HG02610 (cell line): ENCODE measurements around the gene MCF2L.

Experiments
- ATAC-seq: cut with Tn5 transposase; IDR thresholded peaks from one replicate; pipeline ENCODE4 v1.9.1; 2021; ENCODE audit warnings: mild to moderate bottlenecking, moderate library complexity; ENCODE audit not compliant: unreplicated experiment

MCF2L gene

DNA sequence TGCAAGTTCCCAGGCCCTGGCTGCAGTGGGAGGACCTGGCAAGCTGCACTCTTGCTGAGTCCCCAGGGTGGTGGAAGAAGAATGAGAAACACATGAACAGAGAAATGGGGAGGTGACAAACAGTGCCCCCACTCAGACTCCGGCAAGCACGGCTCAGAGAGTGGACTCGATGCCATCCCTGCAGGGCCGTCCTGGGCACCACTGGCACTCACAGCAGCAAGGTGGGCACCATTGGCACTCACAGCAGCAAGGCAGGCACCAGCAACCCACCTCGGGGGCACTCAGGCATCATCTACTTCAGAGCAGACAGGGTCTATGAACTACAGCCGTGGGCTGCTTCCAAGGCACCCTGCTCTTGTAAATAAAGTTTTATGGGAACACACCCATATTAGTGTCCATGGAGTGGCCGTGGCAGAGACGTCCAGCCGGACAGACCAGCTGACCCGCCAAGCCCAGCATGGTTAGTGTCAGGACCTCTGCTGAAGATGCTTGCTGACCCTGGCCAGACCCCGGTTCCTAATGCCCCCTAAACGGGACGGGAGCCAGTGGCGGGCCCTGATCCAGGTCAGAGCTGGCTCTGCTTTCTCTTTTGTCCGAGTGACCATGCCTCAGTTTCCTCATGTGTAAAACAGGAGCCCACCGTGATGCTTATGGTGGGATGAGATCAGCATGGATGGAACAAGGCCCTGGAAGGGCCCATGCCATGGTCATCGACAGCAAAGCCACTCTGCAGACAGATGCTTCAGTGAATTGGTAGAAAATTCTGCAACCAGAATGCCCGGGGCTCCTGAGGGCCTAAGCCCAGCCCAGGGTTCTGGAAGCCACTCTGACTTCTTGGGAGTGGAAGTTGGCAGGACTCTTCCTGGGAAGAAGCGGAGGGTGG, 151.5 kb downstream of the MCF2L start:
- ATAC-seq = no peak

GRCh38 chr13:113121183-113121927, 152.3 kb downstream of the MCF2L start:
- ATAC-seq = no peak

DNA sequence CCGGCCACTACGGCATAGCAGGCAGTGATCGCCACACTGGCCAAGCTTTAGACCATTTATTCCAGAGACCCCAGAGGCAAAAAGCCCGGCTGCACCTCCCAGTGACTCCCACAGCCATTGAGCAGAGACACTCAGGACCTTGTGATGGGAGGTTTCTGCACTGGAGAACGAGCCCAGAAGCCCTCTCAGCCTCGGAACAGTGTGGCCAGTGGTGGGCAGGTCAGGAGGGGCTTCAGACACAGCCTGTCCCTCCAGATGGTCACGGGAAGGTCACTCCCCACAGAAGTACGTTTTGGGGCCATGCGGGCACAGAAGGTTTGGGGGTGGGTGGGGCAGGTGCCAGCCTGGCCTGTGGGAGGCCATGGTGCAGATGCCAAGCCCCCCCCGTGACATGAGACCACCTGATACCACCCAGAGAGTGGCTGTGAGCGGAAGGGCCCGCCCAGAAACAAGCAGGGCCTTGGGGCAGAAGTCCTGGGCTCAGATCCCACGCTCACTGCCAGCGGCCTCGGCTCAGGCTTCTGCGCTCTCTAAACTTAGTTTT, 153.0 kb downstream of the MCF2L start:
- ATAC-seq = no peak

DNA sequence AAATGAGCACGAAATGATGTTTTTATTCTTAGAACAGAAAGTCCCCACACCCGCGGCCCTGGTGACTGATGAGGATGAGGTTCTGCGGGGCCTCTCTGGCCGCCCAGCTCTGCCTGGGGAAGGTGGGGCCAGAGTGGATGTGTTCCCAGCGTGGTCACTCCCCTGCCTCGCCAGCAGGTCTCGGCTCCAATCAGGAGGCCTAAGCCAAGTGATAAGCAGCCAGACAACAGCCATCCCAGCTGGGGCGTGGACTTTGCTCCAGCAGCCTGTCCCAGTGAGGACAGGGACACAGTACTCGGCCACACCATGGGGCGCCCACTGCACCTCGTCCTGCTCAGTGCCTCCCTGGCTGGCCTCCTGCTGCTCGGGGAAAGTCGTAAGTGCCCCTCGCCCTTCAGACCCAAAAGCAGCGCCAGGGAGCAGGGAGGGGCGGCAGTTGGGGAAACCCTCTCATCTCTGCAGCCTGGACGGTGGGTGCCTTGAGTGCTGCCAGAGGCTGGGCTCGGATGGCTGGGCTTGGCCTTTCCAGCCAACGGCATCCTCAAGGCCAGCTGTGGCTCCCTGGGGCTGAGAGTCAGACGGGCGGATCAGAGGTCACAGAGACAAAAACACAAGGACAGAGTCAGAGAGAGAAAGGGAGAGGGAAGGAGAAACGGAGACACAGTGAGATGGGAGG, 153.7 kb downstream of the MCF2L start, which contains the start of gene F10:
TSS of gene F10 (plus strand) at position 250 of the 676 bp plus-strand sequence. CDS start at position 307, 57 bp downstream.
- no peak for ATAC-seq

GRCh38 chr13:113123226-113124201, 154.5 kb downstream of the MCF2L start:
- no peak for ATAC-seq

DNA sequence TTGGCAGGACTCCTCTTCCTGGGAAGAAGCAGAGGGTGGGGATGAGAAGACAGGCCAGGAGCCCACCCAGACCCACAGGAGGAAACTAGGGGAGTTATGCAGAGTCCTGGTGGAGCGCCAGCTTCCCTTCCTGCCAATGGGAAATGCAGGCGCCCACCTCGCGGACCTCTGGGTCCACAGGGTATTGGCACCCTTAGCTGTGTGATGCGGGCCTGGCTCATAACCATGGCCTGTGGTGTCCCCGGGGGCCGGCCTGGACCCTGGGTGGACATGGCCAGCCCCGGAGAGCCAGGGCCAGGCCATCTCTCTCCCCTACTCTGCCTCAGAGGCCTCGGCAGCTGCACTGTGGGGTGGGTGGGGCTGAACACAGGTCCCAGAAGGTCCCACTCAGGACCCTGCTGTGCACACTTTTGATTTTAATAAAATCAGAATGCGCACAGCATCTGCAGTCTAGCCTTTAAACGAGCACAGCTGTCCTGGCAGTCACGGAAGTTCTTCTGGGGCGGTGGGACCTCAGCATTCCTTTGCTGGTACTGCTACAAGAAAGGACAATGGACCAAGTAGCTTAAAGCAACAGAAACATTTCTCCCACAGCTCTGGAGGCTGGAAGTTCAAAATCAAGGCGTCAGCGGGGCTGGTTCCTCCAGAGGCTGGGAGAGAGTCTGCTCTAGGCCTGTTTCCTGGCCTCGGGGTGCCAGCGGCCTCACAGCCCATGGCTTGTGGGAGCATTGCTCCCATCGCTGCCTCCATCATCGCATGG, 155.4 kb downstream of the MCF2L start:
- no peak for ATAC-seq

GRCh38 chr13:113125506-113126264, 156.7 kb downstream of the MCF2L start:
- no peak for ATAC-seq

GRCh38 chr13:113126265-113127150, 157.5 kb downstream of the MCF2L start:
- no peak for ATAC-seq

GRCh38 chr13:113129480-113129879, 160.5 kb downstream of the MCF2L start:
- ATAC-seq = no peak

DNA sequence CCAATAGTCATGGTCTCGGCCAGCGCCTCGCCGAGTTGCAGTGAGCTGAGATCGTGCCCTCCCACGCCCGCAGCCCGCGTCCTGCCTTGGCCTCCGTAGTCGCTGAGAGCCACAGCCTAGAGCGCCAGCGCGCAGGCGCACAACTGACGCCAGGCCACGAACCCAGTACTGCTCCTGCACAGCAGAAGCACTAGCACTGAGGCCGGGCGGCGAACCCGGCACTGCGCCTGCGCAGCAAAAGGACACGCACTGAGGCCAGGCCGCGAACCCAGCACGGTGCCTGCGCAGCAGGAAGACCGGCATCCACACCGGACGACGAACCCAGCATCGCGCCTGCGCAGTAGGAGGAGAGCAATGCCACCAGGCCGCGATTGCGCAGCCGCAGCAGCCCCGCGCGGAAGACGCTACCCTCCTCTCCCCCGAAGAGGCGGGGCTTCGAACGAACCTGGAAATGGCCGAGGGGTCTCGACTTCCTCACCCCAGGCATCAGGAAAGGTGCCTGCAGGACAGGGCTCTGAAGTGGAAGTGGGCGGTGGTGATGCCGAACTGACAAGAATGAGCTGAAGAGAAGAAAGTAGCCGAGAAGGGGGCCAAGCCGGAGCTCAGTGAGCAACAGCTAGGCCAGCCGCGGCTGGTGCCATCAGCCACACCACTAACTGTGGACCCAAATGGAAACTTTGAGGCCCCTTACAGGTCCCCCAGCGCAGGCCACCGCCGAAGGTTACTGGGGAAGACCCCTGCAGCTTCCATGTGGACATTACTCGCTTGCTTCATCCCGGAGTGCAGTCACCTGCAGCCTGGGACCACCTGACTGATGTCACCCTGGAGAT, 161.1 kb downstream of the MCF2L start:
- no peak for ATAC-seq

- ATAC-seq = no peak
These were observed 166.3 kb downstream of the MCF2L start for GRCh38 chr13:113135281-113135760.

GRCh38 chr13:113137691-113138298, 168.8 kb downstream of the MCF2L start:
- no peak for ATAC-seq

GRCh38 chr13:113138792-113139551, 170.0 kb downstream of the MCF2L start:
- ATAC-seq = no peak

DNA sequence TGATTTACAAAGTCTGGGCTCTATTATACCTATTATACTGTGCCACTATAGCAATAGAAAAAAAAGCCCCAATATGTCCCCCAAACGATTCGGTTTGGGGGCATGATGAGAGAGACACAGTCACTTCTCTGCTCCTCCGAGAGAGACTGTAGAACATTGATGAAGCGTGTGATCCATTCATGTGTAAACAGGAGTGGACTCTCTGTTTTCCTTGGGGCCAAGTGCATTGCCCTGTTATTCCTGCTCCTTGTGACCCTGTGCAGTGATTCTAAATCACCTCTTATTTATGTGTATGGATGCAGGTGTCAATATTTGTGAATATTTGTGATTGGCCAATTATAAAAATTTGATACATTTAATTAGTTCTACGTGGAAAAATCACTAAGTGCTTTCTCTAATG, 170.6 kb downstream of the MCF2L start:
- no peak for ATAC-seq
